ENCODE results near the gene GMDS.
"Not testable (repeated sequence)": the region's sequence is repeated elsewhere in the genome, so short reads cannot be mapped to it uniquely, and the experiment has no call there.

The GMDS gene

GRCh38 chr6:1697688-1698351, 547.6 kb downstream of the GMDS start:
- DNase-seq = no peak

DNA sequence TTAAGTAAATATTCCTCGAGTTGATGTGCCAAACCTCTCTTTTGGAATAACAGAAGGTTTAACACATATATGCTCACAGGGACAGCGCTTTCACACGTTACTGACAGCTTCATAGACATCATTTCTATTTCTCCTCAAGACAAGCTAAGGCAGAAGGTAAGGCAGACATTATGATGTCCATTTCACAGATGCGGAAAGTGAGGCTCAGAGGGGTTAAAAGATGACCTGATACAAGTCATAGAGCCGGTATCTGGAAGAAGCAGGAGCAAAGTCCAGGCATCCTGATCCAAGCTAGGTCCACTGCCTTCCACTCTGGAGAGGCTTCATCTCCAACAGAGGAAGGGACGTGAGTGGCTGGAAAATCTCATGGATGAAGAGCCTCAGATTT, 548.9 kb downstream of the GMDS start:
- DNase-seq = no peak

- no peak for DNase-seq
Measured at GRCh38 chr6:1695546-1696462, 549.6 kb downstream of the GMDS start.

- not testable (repeated sequence) for DNase-seq
Measured at GRCh38 chr6:1691828-1692227, 553.6 kb downstream of the GMDS start.

- not testable (repeated sequence) for DNase-seq
Measured at GRCh38 chr6:1690656-1691055, 554.7 kb downstream of the GMDS start.

- DNase-seq = no peak
Measured at GRCh38 chr6:1689141-1689540, 556.3 kb downstream of the GMDS start.

DNA sequence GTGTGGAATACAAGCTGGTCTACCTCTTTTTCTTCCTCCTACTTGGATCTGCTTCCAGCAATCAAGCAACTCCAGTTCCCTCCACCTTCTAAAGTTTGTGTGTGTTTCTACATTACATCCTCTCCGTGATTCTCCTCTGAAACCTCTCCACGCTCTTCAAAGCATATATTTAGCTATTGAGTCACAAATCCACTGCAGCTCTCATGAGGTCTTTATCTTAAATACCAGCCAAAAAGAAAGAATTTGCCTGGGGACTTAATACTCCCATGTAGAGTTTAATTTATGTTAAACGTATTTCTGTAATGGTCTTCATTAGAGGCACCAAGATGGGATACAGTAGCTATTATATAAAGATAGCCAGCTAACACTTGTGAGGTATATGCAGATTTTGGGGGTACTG, 557.0 kb downstream of the GMDS start:
- DNase-seq = no peak

- no peak for DNase-seq
Measured at GRCh38 chr6:1687402-1687801, 558.0 kb downstream of the GMDS start.

DNA sequence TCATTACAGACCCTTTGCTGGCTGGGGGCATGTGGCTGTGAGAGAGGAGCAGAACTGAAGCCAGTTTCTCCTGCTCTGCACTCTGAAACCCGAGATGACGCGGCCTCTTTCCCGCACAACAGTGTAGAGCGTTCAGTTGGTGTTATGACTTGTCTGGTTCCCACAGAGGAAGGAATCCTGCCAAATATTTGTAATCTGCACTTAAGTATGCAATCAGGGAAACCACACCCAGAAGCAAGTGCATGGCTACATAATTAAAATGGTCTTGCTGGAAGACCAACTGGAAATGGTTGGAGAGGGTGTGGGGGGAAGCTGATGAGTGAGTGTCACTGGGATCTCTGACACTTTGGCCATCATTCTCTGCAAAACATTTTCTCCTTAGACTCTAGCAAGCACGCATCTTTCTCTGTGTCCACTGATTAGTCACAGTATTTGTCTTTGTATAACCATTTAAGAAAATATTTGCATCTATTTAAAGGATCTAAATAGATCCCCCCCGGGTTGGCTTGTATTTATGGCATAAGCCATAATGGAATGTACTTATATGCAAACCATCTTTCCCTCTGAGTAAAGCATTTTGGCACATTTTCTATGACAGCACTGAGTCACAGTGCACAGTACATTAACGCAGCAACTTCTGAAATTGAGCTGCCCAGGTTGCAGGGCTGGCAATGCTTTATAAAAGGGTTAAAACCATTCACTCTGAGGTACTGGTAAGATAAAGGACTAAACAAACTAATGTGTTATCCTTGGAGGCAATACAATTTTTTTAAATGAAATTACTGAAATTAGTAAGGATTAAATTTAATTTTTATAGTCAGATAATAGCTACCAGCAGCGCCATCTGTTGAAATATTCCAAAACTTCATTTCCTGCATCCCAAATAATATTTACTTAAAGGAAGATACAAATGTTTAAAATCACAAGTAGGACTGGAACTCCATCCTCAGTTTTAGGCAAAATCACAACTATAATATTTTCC, 559.0 kb downstream of the GMDS start:
- DNase-seq = no peak

DNA sequence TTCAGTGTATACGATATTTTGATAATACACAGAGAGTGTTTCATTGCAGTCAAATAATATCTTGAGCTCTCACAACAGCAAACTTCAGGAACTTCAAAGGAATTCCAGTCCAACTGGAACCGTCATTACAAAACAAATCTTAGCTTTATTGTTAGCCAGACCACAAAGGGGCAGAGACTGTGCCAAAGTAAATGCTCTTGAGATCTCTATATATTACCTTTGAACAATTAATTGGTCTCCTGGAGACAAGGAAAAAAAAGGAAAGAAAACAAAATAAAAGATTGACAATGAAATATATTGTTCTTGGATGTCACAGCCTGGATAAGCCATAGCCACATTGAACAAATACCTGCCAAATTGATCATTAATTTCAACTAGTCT, 565.7 kb downstream of the GMDS start:
- DNase-seq = no peak

DNA sequence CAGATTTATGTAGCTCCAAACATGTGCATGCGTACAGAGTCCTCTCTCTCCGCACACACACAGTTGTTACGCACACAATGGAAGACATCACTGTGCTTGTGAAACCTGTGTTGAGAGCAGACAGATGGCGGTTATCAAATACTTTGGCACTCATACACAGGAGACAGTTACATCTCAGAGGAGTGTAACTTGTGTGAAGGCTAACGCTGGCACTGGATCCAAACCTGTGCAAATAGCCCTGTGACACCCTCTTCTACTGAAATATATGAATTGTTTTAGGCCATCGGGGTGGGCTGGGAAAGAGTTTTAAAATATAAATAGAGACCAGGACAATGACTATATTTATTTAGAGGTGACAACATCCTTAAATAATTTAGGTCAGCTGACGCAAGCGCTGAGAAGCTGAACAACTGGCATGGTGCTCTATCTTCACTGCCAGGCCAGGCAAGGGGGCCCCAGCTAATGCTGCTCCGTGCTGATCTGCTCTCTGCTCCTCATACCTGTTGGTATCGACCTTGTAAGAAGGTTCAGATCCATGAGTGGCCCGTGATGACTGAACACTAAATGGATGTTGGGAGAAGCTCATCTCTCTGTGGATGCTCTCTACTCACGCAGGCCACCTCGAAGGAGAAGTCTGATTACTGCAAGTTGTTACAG, 566.2 kb downstream of the GMDS start:
- DNase-seq = no peak

- no peak for DNase-seq
Measured at GRCh38 chr6:1678201-1678600, 567.2 kb downstream of the GMDS start.

- DNase-seq = no peak
Measured at GRCh38 chr6:1672379-1672778, 573.0 kb downstream of the GMDS start.

- no peak for DNase-seq
Measured at GRCh38 chr6:1670711-1671462, 574.5 kb downstream of the GMDS start.

GRCh38 chr6:1669996-1670395, 575.4 kb downstream of the GMDS start:
- no peak for DNase-seq

- DNase-seq = not testable (repeated sequence)
Measured at GRCh38 chr6:1668456-1668855, 576.9 kb downstream of the GMDS start.

DNA sequence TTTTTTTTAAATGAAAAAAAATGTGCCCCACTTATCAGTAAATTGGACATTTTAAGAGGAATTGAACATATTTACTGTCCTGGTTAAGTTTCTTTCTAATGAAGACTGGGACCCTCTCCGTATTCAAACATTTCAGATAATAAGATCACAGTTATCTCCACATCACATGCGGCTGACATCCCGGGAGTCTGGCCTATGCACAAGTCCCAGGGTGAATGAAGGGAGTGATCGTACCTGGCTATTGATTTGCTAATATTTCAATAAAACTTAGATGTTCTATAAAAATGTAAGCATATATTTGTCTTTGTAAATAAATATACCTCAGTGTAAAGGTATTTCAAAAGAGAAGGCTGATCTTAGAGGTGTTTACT, 577.6 kb downstream of the GMDS start:
- no peak for DNase-seq

DNA sequence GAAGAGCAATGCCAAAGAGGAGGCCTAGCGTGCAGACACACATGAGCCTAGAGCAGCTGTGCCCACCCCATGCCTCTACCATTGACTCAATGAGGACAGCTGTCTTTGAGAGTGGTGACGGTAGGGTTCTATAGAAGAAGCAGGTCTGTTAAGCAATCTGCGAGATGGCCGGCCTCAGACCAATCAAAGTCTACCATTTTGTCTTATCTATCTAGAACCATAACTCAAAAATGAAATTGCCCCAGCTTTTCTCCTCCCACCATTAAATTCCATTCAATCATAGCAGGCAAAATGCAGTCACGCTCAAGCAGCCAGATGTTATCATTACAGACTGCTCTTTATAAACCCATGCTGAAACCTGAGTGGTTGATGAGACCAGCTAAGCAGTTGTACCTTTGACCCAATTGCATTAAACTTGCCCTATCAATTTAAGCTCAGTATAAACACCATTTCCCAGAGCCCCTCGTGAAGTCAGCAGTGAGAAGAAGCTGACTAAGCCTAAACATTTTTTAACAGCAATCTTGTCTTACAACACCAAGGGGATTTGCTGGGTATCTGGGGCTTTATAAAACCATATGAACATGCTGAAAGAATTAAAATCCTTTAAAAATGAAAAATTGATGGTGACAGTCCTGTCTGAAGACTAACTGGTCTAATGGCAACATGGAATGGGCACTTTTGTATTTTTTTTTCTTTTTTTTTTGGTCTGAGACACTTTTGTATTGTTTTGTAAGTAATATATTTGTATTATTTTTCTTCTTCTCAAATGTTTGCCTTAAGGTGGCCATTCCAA, 578.2 kb downstream of the GMDS start:
- no peak for DNase-seq

- DNase-seq = peak in 1 of 2 donors; percentile 3
Measured at GRCh38 chr6:1665214-1665613, 580.2 kb downstream of the GMDS start.

DNA sequence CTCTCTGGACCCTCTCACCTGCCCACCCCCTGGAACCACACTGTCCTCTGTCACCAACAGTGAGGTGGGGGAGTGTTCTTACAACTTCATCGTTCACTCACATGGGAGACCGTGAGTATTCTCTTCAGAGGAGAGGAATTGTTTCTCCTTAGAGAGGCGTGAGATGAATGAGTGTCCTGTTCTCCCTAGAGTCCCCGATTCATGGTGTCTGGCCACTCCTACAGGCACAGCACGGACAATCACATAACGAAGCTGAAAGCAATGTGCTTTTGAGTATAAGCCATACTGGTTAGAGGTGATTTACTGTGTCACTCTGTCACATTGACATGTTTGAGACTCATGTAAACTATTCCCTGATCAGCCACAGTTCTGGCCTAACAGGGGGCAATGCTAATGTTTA, 581.1 kb downstream of the GMDS start:
- DNase-seq = no peak

GRCh38 chr6:1663511-1663910, 581.9 kb downstream of the GMDS start:
- DNase-seq = no peak

Measured in CD4-positive, alpha-beta T cell treated with Interferon alpha-2 for 1 hour (primary cell).